ENCODE measurements around the gene NRP1. TPM values are rescaled to one million over a fixed set of nuclear protein-coding genes. Genes with fewer than 3 reads are reported as not detected.

Gene NRP1
- total RNA-seq, 4 donors from 2014 or later, result 17.7 to 47.0 (median 21.0) TPM

GRCh38 chr10:33258967-33259366, 75.5 kb downstream of the NRP1 start:
- peaks cover 0 to 4% (median 0%) of the 10 kb centered on the region in 3 donors for H3K36me3 ChIP-seq
- no peak for DNase-seq
- H3K27me3 ChIP-seq, result no peaks in the 10 kb centered on the region
- no peak overlapping the region for H3K4me3 ChIP-seq
- H3K27ac ChIP-seq, result no peak overlapping the region
- peaks cover 0 to 5% (median 0%) of the 10 kb centered on the region in 4 donors for H3K4me1 ChIP-seq
- no peaks in the 10 kb centered on the region for H3K9me3 ChIP-seq
- TF ChIP-seq POLR2A (IDR thresholded peaks at IDR 0.05) (no peak), CTCF (IDR thresholded peaks at IDR 0.05) (no peak)

- no peak overlapping the region for H3K4me3 ChIP-seq
- no peak for DNase-seq
- peaks cover 0 to 4% (median 0%) of the 10 kb centered on the region in 3 donors for H3K36me3 ChIP-seq
- TF ChIP-seq CTCF (IDR thresholded peaks at IDR 0.05), result no peak
- no peak for TF ChIP-seq POLR2A (IDR thresholded peaks at IDR 0.05)
- no peaks in the 10 kb centered on the region for H3K4me1 ChIP-seq
- H3K27me3 ChIP-seq, result no peaks in the 10 kb centered on the region
- H3K9me3 ChIP-seq, result no peaks in the 10 kb centered on the region
- H3K27ac ChIP-seq, result no peak overlapping the region
These were observed 76.9 kb downstream of the NRP1 start for GRCh38 chr10:33257439-33258080.

GRCh38 chr10:33256458-33256857, 78.0 kb downstream of the NRP1 start:
- TF ChIP-seq POLR2A (IDR thresholded peaks at IDR 0.05) (no peak), CTCF (IDR thresholded peaks at IDR 0.05) (no peak)
- no peak for DNase-seq
- no peak overlapping the region for H3K27ac ChIP-seq
- peaks cover 0 to 11% (median 0%) of the 10 kb centered on the region in 3 donors for H3K36me3 ChIP-seq
- H3K9me3 ChIP-seq, result no peaks in the 10 kb centered on the region
- no peaks in the 10 kb centered on the region for H3K4me1 ChIP-seq
- no peak overlapping the region for H3K4me3 ChIP-seq
- no peaks in the 10 kb centered on the region for H3K27me3 ChIP-seq

GRCh38 chr10:33254556-33255160, 79.8 kb downstream of the NRP1 start:
- DNase-seq, result no peak
- no peak overlapping the region for H3K27ac ChIP-seq
- no peak overlapping the region for H3K4me3 ChIP-seq
- H3K36me3 ChIP-seq, result peaks cover 0 to 11% (median 0%) of the 10 kb centered on the region in 3 donors
- no peaks in the 10 kb centered on the region for H3K4me1 ChIP-seq
- TF ChIP-seq POLR2A (IDR thresholded peaks at IDR 0.05) (no peak), CTCF (IDR thresholded peaks at IDR 0.05) (no peak)
- no peaks in the 10 kb centered on the region for H3K9me3 ChIP-seq
- no peaks in the 10 kb centered on the region for H3K27me3 ChIP-seq

- H3K4me1 ChIP-seq, result no peaks in the 10 kb centered on the region
- TF ChIP-seq POLR2A (IDR thresholded peaks at IDR 0.05) (no peak), CTCF (IDR thresholded peaks at IDR 0.05) (no peak)
- H3K27ac ChIP-seq, result no peak overlapping the region
- no peak for DNase-seq
- H3K9me3 ChIP-seq, result no peaks in the 10 kb centered on the region
- H3K4me3 ChIP-seq, result no peak overlapping the region
- H3K27me3 ChIP-seq, result no peaks in the 10 kb centered on the region
- H3K36me3 ChIP-seq, result peaks cover 0 to 11% (median 0%) of the 10 kb centered on the region in 3 donors
These were observed 81.1 kb downstream of the NRP1 start for GRCh38 chr10:33253411-33253810.

Data from Peyer's patch (tissue), 4 donors.